Caco-2 (cell line): ENCODE measurements around the gene METTL16. TPM values are rescaled to one million over a fixed set of nuclear protein-coding genes. Genes with fewer than 3 reads are reported as not detected.

Experiments used
- BruUV-seq: library from RNA; stranded (reverse); fragments of 400-500 nt; replicated peaks from 2 replicates; lab custom pipeline; 2021; lab: Mats Ljungman, UMichigan
- CTCF ChIA-PET: fragments of 300-600 bp; sonication (Branson Sonifier 250); formaldehyde crosslinking; loops from one replicate; lab custom pipeline; 2022; ENCODE audit warnings: antibody characterized with exemption; lab: Charles Lee
- POLR2A ChIA-PET: fragments of 300-600 bp; sonication (Branson Sonifier 250); formaldehyde crosslinking; loops from one replicate; lab custom pipeline; 2022; ENCODE audit warnings: antibody characterized with exemption; lab: Charles Lee
- DNase-seq, 2 experiments: peaks; one replicate each; pipeline versions ENCODE4 v3.0.0 to v3.0.0-alpha.2; 2020 to 2022
- H3K27me3 ChIP-seq: replicated peaks from 2 replicates; pipeline ENCODE4 v1.6.0; 2011; ENCODE audit warnings: low read length; ENCODE audit not compliant: control insufficient read depth, insufficient read depth
- H3K36me3 ChIP-seq: 2 replicates; pipeline ENCODE4 v1.5.1; 2011; ENCODE audit warnings: low read length; ENCODE audit not compliant: control insufficient read depth, insufficient read depth
- H3K4me1 ChIP-seq: fragments of 250-450 bp; sonication (Bioruptor Pico); 2 replicates; pipeline ENCODE4 v1.5.1; 2020; ENCODE audit warnings: mild to moderate bottlenecking
- H3K4me3 ChIP-seq: 2 replicates; pipeline ENCODE4 v1.5.1; 2011; ENCODE audit warnings: low read depth, mild to moderate bottlenecking, control low read depth, low read length
- H3K9me3 ChIP-seq: fragments of 250-450 bp; sonication (Bioruptor Pico); 2 replicates; pipeline ENCODE4 v1.5.1; 2020; ENCODE audit warnings: mild to moderate bottlenecking, moderate library complexity
- H3K27ac Mint-ChIP-seq: one replicate; pipeline ENCODE4 v1.8.0; 2022; ENCODE audit warnings: mixed read lengths; ENCODE audit not compliant: unreplicated experiment
- H3K27me3 Mint-ChIP-seq: one replicate; pipeline ENCODE4 v1.8.0; 2022; ENCODE audit warnings: mixed read lengths; ENCODE audit not compliant: insufficient read depth, unreplicated experiment
- H3K36me3 Mint-ChIP-seq: one replicate; pipeline ENCODE4 v1.8.0; 2022; ENCODE audit warnings: mild to moderate bottlenecking, mixed read lengths; ENCODE audit not compliant: insufficient read depth, unreplicated experiment
- H3K4me1 Mint-ChIP-seq: one replicate; pipeline ENCODE4 v1.8.0; 2022; ENCODE audit warnings: low read depth, mixed read lengths; ENCODE audit not compliant: unreplicated experiment
- H3K4me3 Mint-ChIP-seq: one replicate; pipeline ENCODE4 v1.8.0; 2022; ENCODE audit warnings: mild to moderate bottlenecking, moderate library complexity, mixed read lengths; ENCODE audit not compliant: unreplicated experiment
- H3K9me3 Mint-ChIP-seq: one replicate; pipeline ENCODE4 v1.8.0; 2022; ENCODE audit warnings: mixed read lengths; ENCODE audit not compliant: unreplicated experiment
- CTCF ChIP-seq, 2 experiments: fragments of 200-600 bp in 1 of 2; IDR thresholded peaks; 1 replicate in 1 of 2; 2 replicates in 1 of 2; pipeline versions ENCODE4 v1.5.1 to v1.8.0; 2011 to 2022; ENCODE audit warnings: antibody characterized with exemption in 1 of 2, control low read depth in 1 of 2, inconsistent platforms in 1 of 2, low read depth in 1 of 2, low read length in 1 of 2, mild to moderate bottlenecking in 1 of 2, moderate library complexity in 1 of 2; ENCODE audit not compliant: insufficient read depth in 1 of 2, severe bottlenecking in 1 of 2, unreplicated experiment in 1 of 2
- intact Hi-C: fragments of 100-400 bp; cut with micrococcal nuclease; formaldehyde crosslinking; loops from one replicate; pipeline ENCODE4 v1.10.0; 2022; ENCODE audit not compliant: unreplicated experiment
- total RNA-seq: library from RNA; stranded (reverse); gene quantifications from 2 replicates; pipeline ENCODE4 v1.2.3, GENCODE V29; 2022

The METTL16 gene
- total RNA-seq, 1 experiment from 2014 or later, result 50.4 TPM

DNA sequence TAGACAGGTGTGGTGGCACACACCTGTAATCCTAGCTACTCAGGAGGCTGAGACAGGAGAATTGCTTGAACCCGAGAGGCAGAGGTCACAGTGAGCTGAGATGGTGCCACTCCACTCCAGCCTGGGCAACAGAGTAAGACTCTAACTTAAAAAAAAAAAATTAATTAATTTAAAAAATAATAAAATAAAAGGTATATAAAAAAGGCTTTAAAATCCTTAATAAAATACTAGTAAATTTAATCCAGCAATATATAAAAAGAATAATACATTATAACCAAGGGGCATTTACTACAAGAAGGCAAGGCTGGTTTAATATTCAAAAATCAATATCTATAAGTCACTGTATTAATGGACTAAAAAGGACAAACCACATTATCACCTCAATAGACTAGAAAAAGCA is 66.0 kb downstream of the METTL16 start:
- H3K4me1 Mint-ChIP-seq, result peaks cover 7% of the 10 kb centered on the region
- H3K9me3 Mint-ChIP-seq, result no peaks in the 10 kb centered on the region
- no peak for TF ChIP-seq CTCF (IDR thresholded peaks at IDR 0.05; ENCODE audit: insufficient read depth in 1 of 2, low read depth in 1 of 2, low read length in 1 of 2, severe bottlenecking in 1 of 2, unreplicated experiment in 1 of 2)
- H3K9me3 ChIP-seq, result peaks cover 2% of the 10 kb centered on the region
- no peak for DNase-seq
- intact Hi-C loops, result loop anchor here (10.0 kb wide), 1 partner anchor 59 kb away; no protein-coding TSS in a partner anchor
- no peak overlapping the region for H3K27ac Mint-ChIP-seq
- no peak overlapping the region for H3K4me3 ChIP-seq
- BruUV-seq, result no TSS peak
- H3K27me3 ChIP-seq, result no peaks in the 10 kb centered on the region
- peaks cover 8% of the 10 kb centered on the region for H3K4me1 ChIP-seq
- CTCF ChIA-PET, result no interaction called here
- H3K36me3 ChIP-seq, result 0 out of 2 replicates have a peak, but pooled peaks cover 2% of the 10 kb centered on the region
- no peak overlapping the region for H3K4me3 Mint-ChIP-seq
- peaks cover 43% of the 10 kb centered on the region for H3K36me3 Mint-ChIP-seq
- POLR2A ChIA-PET, result no interaction called here
- no peaks in the 10 kb centered on the region for H3K27me3 Mint-ChIP-seq

GRCh38 chr17:2444382-2444781 is 67.3 kb downstream of the METTL16 start:
- no peak overlapping the region for H3K27ac Mint-ChIP-seq
- DNase-seq, result no peak
- no peaks in the 10 kb centered on the region for H3K27me3 Mint-ChIP-seq
- H3K4me3 ChIP-seq, result no peak overlapping the region
- POLR2A ChIA-PET, result no interaction called here
- H3K27me3 ChIP-seq, result no peaks in the 10 kb centered on the region
- H3K36me3 Mint-ChIP-seq, result peaks cover 47% of the 10 kb centered on the region
- H3K9me3 ChIP-seq, result peaks cover 2% of the 10 kb centered on the region
- no peak for TF ChIP-seq CTCF (IDR thresholded peaks at IDR 0.05; ENCODE audit: insufficient read depth in 1 of 2, low read depth in 1 of 2, low read length in 1 of 2, severe bottlenecking in 1 of 2, unreplicated experiment in 1 of 2)
- no peak overlapping the region for H3K4me3 Mint-ChIP-seq
- intact Hi-C loops, result loop anchor here (10.0 kb wide), 1 partner anchor 60 kb away; no protein-coding TSS in a partner anchor
- peaks cover 8% of the 10 kb centered on the region for H3K4me1 ChIP-seq
- 0 out of 2 replicates have a peak, but pooled peaks cover 2% of the 10 kb centered on the region for H3K36me3 ChIP-seq
- CTCF ChIA-PET, result interaction anchor here (1.0 kb wide), 1 partner anchor 28 kb away, joined by 4 read pairs; no protein-coding TSS in a partner anchor
- no TSS peak for BruUV-seq
- H3K9me3 Mint-ChIP-seq, result no peaks in the 10 kb centered on the region
- peaks cover 7% of the 10 kb centered on the region for H3K4me1 Mint-ChIP-seq

DNA sequence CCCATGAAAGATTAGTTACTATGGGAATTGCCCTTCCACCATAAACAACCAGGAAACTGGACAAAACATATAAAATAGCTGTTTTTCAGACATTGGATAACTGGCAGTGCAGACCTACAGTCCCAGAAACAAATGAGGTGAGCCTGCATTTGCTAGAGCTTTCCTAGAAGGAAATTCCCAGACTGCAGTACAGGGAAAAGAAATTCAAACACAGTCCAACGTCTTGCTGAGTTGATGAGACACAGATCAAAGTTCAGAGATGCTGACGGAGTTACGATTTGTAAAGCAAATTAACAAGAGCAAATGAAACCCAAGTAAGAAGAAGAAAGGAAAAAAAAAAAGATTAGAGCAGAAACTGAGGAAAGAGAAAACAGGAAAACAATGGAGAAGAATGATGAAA is 69.5 kb downstream of the METTL16 start:
- TF ChIP-seq CTCF (IDR thresholded peaks at IDR 0.05; ENCODE audit: insufficient read depth in 1 of 2, low read depth in 1 of 2, low read length in 1 of 2, severe bottlenecking in 1 of 2, unreplicated experiment in 1 of 2), result no peak
- intact Hi-C loops, result loop anchor here (10.0 kb wide), 1 partner anchor 63 kb away; no protein-coding TSS in a partner anchor
- Mint-ChIP-seq H3K27ac (peak overlapping the region; percentile 18), H3K4me3 (peak overlapping the region; percentile 4), H3K36me3 (peaks cover 66% of the 10 kb centered on the region), H3K27me3 (no peaks in the 10 kb centered on the region), H3K9me3 (no peaks in the 10 kb centered on the region), H3K4me1 (peaks cover 7% of the 10 kb centered on the region)
- no peak for DNase-seq
- H3K9me3 ChIP-seq, result peaks cover 2% of the 10 kb centered on the region
- POLR2A ChIA-PET, result interaction anchor here (0.6 kb wide), 2 partner anchors 94 to 95 kb away, joined by 3 read pairs; no protein-coding TSS in a partner anchor
- peak overlapping the region; percentile 10; the same call in 1 of the 2 replicates for H3K4me3 ChIP-seq
- peaks cover 8% of the 10 kb centered on the region for H3K4me1 ChIP-seq
- no TSS peak for BruUV-seq
- no peaks in the 10 kb centered on the region for H3K27me3 ChIP-seq
- H3K36me3 ChIP-seq, result peaks cover 4% of the 10 kb centered on the region; the same call in 1 of the 2 replicates
- CTCF ChIA-PET, result interaction anchor here (0.7 kb wide), 1 partner anchor 9 kb away, joined by 4 read pairs; no protein-coding TSS in a partner anchor
